GM12878 (cell line): ENCODE measurements around the gene MZT2B. TPM values are rescaled to one million over a fixed set of nuclear protein-coding genes. Genes with fewer than 3 reads are reported as not detected.
A peak's percentile ranks its signal among the peaks of the same experiment; 100 is the strongest.
"Not testable (repeated sequence)": the region's sequence is repeated elsewhere in the genome, so short reads cannot be mapped to it uniquely, and the experiment has no call there.

Experiments
- ATAC-seq: fragments of 200-7000 bp; cut with Tn5 transposase; 3 replicates; pipeline ENCODE4 v1.9.1; 2020; ENCODE audit warnings: mild to moderate bottlenecking, moderate library complexity
- BruUV-seq: library from RNA; stranded (reverse); fragments of 400-500 nt; replicated peaks from 2 replicates; lab custom pipeline; 2021; lab: Mats Ljungman, UMichigan
- CTCF ChIA-PET: fragments of 300-600 bp; sonication (Branson Sonifier 250); formaldehyde crosslinking; extraction: SDS; loops from one replicate; lab custom pipeline; 2021; ENCODE audit warnings: inconsistent platforms; lab: Yijun Ruan, JAX
- POLR2A ChIA-PET: fragments of 350-600 bp; formaldehyde crosslinking; extraction: SDS; loops from one replicate; lab custom pipeline; 2021; ENCODE audit warnings: inconsistent platforms; lab: Charles Lee
- RAD21 ChIA-PET: fragments of 300-600 bp; sonication (Branson Sonifier 250); formaldehyde crosslinking; loops from one replicate; lab custom pipeline; 2023; ENCODE audit warnings: antibody characterized with exemption; ENCODE audit not compliant: unreplicated experiment; lab: Charles Lee
- SMC1A ChIA-PET: fragments of 300-600 bp; sonication (Branson Sonifier 250); formaldehyde crosslinking; loops from one replicate; lab custom pipeline; 2023; ENCODE audit not compliant: unreplicated experiment, uncharacterized antibody; lab: Charles Lee
- DNase-seq: peaks from one replicate; pipeline ENCODE4 v3.0.0-alpha.2; 2011; ENCODE audit warnings: low read depth, low spot score
- FAIRE-seq: peaks from 3 replicates; lab custom pipeline; 2011; peaks lifted over from hg19 to GRCh38; lab: Jason Lieb, UNC
- H2AFZ ChIP-seq: 2 replicates; pipeline ENCODE4 v1.6.0; 2011; ENCODE audit warnings: low read depth, low read length, control low read depth; ENCODE audit not compliant: control insufficient read depth
- H3K27ac ChIP-seq: 2 replicates; pipeline ENCODE4 v1.5.1; 2011; ENCODE audit warnings: control low read depth; ENCODE audit not compliant: control insufficient read depth, insufficient read depth
- H3K27me3 ChIP-seq, 2 experiments: replicated peaks in 1 of 2; 2 replicates each; pipeline versions ENCODE4 v1.6.0 to v1.6.1; 2011; ENCODE audit warnings: low read length in 1 of 2; ENCODE audit not compliant: control insufficient read depth in 2 of 2, insufficient read depth in 2 of 2
- H3K36me3 ChIP-seq, 2 experiments: 2 replicates each; pipeline ENCODE4 v1.5.1; 2011; ENCODE audit warnings: low read length in 1 of 2; ENCODE audit not compliant: control insufficient read depth in 2 of 2, insufficient read depth in 2 of 2
- H3K4me1 ChIP-seq: 2 replicates; pipeline ENCODE4 v1.6.1; 2011; ENCODE audit warnings: mild to moderate bottlenecking, low read length, moderate library complexity, mixed read lengths; ENCODE audit not compliant: control insufficient read depth, insufficient read depth
- H3K4me2 ChIP-seq: 2 replicates; pipeline ENCODE4 v1.6.0; 2011; ENCODE audit warnings: control low read depth; ENCODE audit not compliant: control insufficient read depth, insufficient read depth
- H3K4me3 ChIP-seq: fragments of 200-600 bp; sonication (generic); 2 replicates; pipeline ENCODE4 v1.5.1; 2016
- H3K79me2 ChIP-seq: 2 replicates; pipeline ENCODE4 v1.6.0; 2011; ENCODE audit warnings: low read length; ENCODE audit not compliant: control insufficient read depth, insufficient read depth
- H3K9ac ChIP-seq: 2 replicates; pipeline ENCODE4 v1.8.0; 2011; ENCODE audit warnings: low read length, control low read depth, mixed read lengths; ENCODE audit not compliant: control insufficient read depth, insufficient read depth
- H3K9me3 ChIP-seq: replicated peaks from 3 replicates; pipeline ENCODE4 v1.5.1; 2011; ENCODE audit warnings: mild to moderate bottlenecking, low read length; ENCODE audit not compliant: control insufficient read depth, insufficient read depth
- H4K20me1 ChIP-seq: 2 replicates; pipeline ENCODE4 v1.6.0; 2011; ENCODE audit not compliant: control insufficient read depth, insufficient read depth
- JUNB ChIP-seq: IDR thresholded peaks from 2 replicates; pipeline ENCODE4 v1.6.1; 2016; ENCODE audit warnings: antibody characterized with exemption, mild to moderate bottlenecking
- WGBS: methylation state at CpG from one replicate; pipeline ENCODE4 v1.1.6; 2016; ENCODE audit warnings: low lambda C conversion rate; ENCODE audit not compliant: insufficient replicate concordance, insufficient coverage; ENCODE audit errors: missing lambda C conversion rate; 5-methylcytosine and 5-hydroxymethylcytosine counted together
- in situ Hi-C: fragments of 300-500 bp; cut with MboI; formaldehyde crosslinking; loops from 9 replicates; pipeline ENCODE4 v1.14.3; 2018; ENCODE audit warnings: mixed read lengths
- intact Hi-C: fragments of 100-400 bp; cut with micrococcal nuclease; formaldehyde crosslinking; loops from one replicate; pipeline ENCODE4 v1.14.2; 2022; ENCODE audit not compliant: unreplicated experiment
- polyA plus RNA-seq, 11 experiments: library from polyadenylated mRNA; depleted of rRNA in 4 of 11; unstranded in 6 of 11; stranded (reverse) in 5 of 11; fragments of >200 nt; fragmentation: Nextera tagmentation in 4 of 11; fragmentation: Illumina TruSeq in 1 of 11; extraction: Ambion mirVana in 4 of 11; extraction: Trizol in 1 of 11; gene quantifications; 1 replicate in 1 of 11; 2 replicates in 10 of 11; pipeline versions ENCODE4 v1.2.1 to v1.2.3, GENCODE V29; 2011 to 2016; ENCODE audit warnings: inconsistent platforms in 2 of 11, missing spikeins in 2 of 11, low read depth in 1 of 11
- total RNA-seq, 4 experiments: library from RNA; depleted of rRNA in 3 of 4; stranded (reverse); fragments of >200 nt in 3 of 4; fragmentation: Illumina TruSeq in 1 of 4; extraction: Trizol in 1 of 4; gene quantifications; 2 replicates each; pipeline versions ENCODE4 v1.2.1 to v1.2.3, GENCODE V29; 2013 to 2021

Gene MZT2B
- total and polyA plus RNA-seq, 10 of the 15 experiments (the other 5 are each of a cell fraction or from before 2014, with no cell fraction given), result 6.3 to 399 (median 198) TPM

GRCh38 chr2:130174866-130175265 is 7.2 kb upstream of the MZT2B start:
- Histone ChIP-seq H3K79me2 (peaks cover 24% of the 10 kb centered on the region), H3K36me3 (peaks cover 5 to 11% of the 10 kb centered on the region in 2 experiments)
- H3K27ac ChIP-seq, SMC1A ChIA-PET, H3K9me3 ChIP-seq, CTCF ChIA-PET, H3K4me1 ChIP-seq, intact Hi-C loops, H3K9ac ChIP-seq, BruUV-seq, POLR2A ChIA-PET, in situ Hi-C loops, H3K4me2 ChIP-seq, RAD21 ChIA-PET, H3K27me3 ChIP-seq, H2AFZ ChIP-seq, H3K4me3 ChIP-seq, H4K20me1 ChIP-seq: not testable (repeated sequence)
- DNase-seq (peak; percentile 11), FAIRE-seq (peak; percentile 97), ATAC-seq (peak; percentile 83)
- TF ChIP-seq JUNB, result peak; percentile 30; the same call in 1 of the 2 replicates
- 4% methylated on average over 5 of the region's 5 CpGs for WGBS

- intact Hi-C loops, H4K20me1 ChIP-seq, H3K9me3 ChIP-seq, H3K36me3 ChIP-seq, DNase-seq, H3K4me1 ChIP-seq, ATAC-seq, H3K27me3 ChIP-seq: not testable (repeated sequence)
- H3K4me3 ChIP-seq, result peak overlapping the region; percentile 75
- peak overlapping the region; percentile 80 for H3K27ac ChIP-seq
- peak overlapping the region; percentile 89 for H3K4me2 ChIP-seq
- H2AFZ ChIP-seq, result peak overlapping the region; percentile 71
- FAIRE-seq, result peak; percentile 27
- H3K79me2 ChIP-seq, result peaks cover 59% of the 10 kb centered on the region
- 10% methylated on average over 38 of the region's 38 CpGs for whole genome bisulfite sequencing
- ChIA-PET SMC1A (interaction anchor here (0.6 to 1.0 kb wide), 2 partner anchors 23 to 37 kb away, joined by 3 to 4 read pairs; no protein-coding TSS in a partner anchor), CTCF (interaction anchor here (0.7 to 3.4 kb wide), 7 partner anchors 23 to 192 kb away, joined by 3 to 12 read pairs (median 4); partner anchors contain the start of gene IMP4), RAD21 (interaction anchor here (0.8 to 1.5 kb wide), 4 partner anchors 23 to 192 kb away, joined by 3 to 5 read pairs (median 4); a partner anchor contains a TSS), POLR2A (interaction anchor here (0.6 to 2.0 kb wide), 5 partner anchors 153 to 196 kb away, joined by 3 to 6 read pairs (median 4); a partner anchor contains a TSS)
- BruUV-seq, result TSS peak; percentile 71
- peak overlapping the region; percentile 85 for H3K9ac ChIP-seq
- in situ Hi-C loops, result loop anchor here (5.0 kb wide), 1 partner anchor 157 kb away; no protein-coding TSS in a partner anchor
These were observed 1.4 kb upstream of the MZT2B start for GRCh38 chr2:130180404-130181324.
